K562 (cell line): ENCODE data around the gene CD151. TPM values are rescaled to one million over a fixed set of nuclear protein-coding genes. Genes with fewer than 3 reads are reported as not detected.

ENCODE experiments used
- ATAC-seq: fragments of 200-7000 bp; cut with Tn5 transposase; 3 replicates; pipeline ENCODE4 v1.9.1; 2020; ENCODE audit warnings: moderate library complexity
- BruUV-seq: library from RNA; stranded (reverse); fragments of 400-500 nt; replicated peaks from 2 replicates; lab custom pipeline; 2021; lab: Mats Ljungman, UMichigan
- CTCF ChIA-PET: fragments of 300-600 bp; formaldehyde crosslinking; extraction: SDS; loops from one replicate; lab custom pipeline; 2021; ENCODE audit warnings: low intra/inter-chr PET ratio; lab: Yijun Ruan, JAX
- POLR2A ChIA-PET: fragments of 300-600, 350-650 bp; sonication (Branson Sonifier 250); formaldehyde crosslinking; extraction: SDS; loops from one replicate; lab custom pipeline; 2021; ENCODE audit warnings: antibody characterized with exemption, inconsistent platforms; lab: Yijun Ruan, JAX
- DNase-seq, 4 experiments: peaks; one replicate each; pipeline versions ENCODE4 v3.0.0 to v3.0.0-alpha.2; 2011 to 2018; ENCODE audit warnings: low spot score in 3 of 4, mixed read lengths in 3 of 4; ENCODE audit errors: extremely low read depth in 1 of 4
- FAIRE-seq: peaks from 2 replicates; lab custom pipeline; 2011; peaks lifted over from hg19 to GRCh38; lab: Jason Lieb, UNC
- H2AFZ ChIP-seq: 2 replicates; pipeline ENCODE4 v1.6.0; 2011; ENCODE audit warnings: low read depth, low read length, control low read depth, inconsistent platforms
- H3K27ac ChIP-seq: fragments of 200-600 bp; 3 replicates; pipeline ENCODE4 v1.8.0; 2011; ENCODE audit warnings: low read depth, mild to moderate bottlenecking, control low read depth, inconsistent platforms, low read length, moderate library complexity, mixed read lengths; ENCODE audit errors: extremely low read depth
- H3K27me3 ChIP-seq, 2 experiments: fragments of 300-600 bp in 1 of 2; 2 replicates in 1 of 2; 3 replicates in 1 of 2; pipeline versions ENCODE4 v1.6.0 to v1.8.0; 2011; ENCODE audit warnings: inconsistent platforms in 2 of 2, low read length in 2 of 2, mild to moderate bottlenecking in 1 of 2, mixed read lengths in 1 of 2, moderate library complexity in 1 of 2; ENCODE audit not compliant: control insufficient read depth in 2 of 2, insufficient read depth in 2 of 2
- H3K36me3 ChIP-seq: fragments of 300-600 bp; 3 replicates; pipeline ENCODE4 v1.8.0; 2011; ENCODE audit warnings: mild to moderate bottlenecking, low read length, inconsistent platforms; ENCODE audit not compliant: control insufficient read depth, insufficient read depth
- H3K4me1 ChIP-seq, 2 experiments: fragments of 200-600 bp in 1 of 2; replicated peaks in 1 of 2; 2 replicates in 1 of 2; 3 replicates in 1 of 2; pipeline versions ENCODE4 v1.5.1 to v1.8.0; 2011; ENCODE audit warnings: inconsistent platforms in 2 of 2, low read length in 2 of 2, mild to moderate bottlenecking in 1 of 2, mixed read lengths in 1 of 2, moderate library complexity in 1 of 2; ENCODE audit not compliant: control insufficient read depth in 2 of 2, insufficient read depth in 2 of 2
- H3K4me2 ChIP-seq: 2 replicates; pipeline ENCODE4 v1.6.1; 2011; ENCODE audit warnings: low read length, control low read depth, inconsistent platforms, mixed read lengths; ENCODE audit not compliant: insufficient read depth
- H3K4me3 ChIP-seq: fragments of 200-600 bp; sonication (generic), shearing (Covaris generic); 2 replicates; pipeline ENCODE4 v1.5.1; 2016; ENCODE audit warnings: control low read depth, inconsistent platforms
- H3K79me2 ChIP-seq: fragments of 200-600 bp; 3 replicates; pipeline ENCODE4 v1.8.0; 2011; ENCODE audit warnings: low read length, inconsistent platforms; ENCODE audit not compliant: control insufficient read depth, insufficient read depth
- H3K9ac ChIP-seq, 2 experiments: 2 replicates each; pipeline versions ENCODE4 v1.6.0 to v1.6.1; 2011; ENCODE audit warnings: low read depth in 2 of 2, low read length in 2 of 2, control low read depth in 1 of 2, inconsistent platforms in 1 of 2, mild to moderate bottlenecking in 1 of 2, mixed read lengths in 1 of 2; ENCODE audit not compliant: insufficient read depth in 1 of 2
- H3K9me1 ChIP-seq: one replicate; pipeline ENCODE4 v1.6.0; 2011; ENCODE audit warnings: inconsistent platforms, mild to moderate bottlenecking, low read length, moderate library complexity; ENCODE audit not compliant: control insufficient read depth, insufficient read depth
- H3K9me3 ChIP-seq: replicated peaks from 2 replicates; pipeline ENCODE4 v1.5.1; 2011; ENCODE audit warnings: low read depth, low read length, inconsistent platforms; ENCODE audit not compliant: control insufficient read depth, insufficient read depth
- H4K20me1 ChIP-seq: replicated peaks from 2 replicates; pipeline ENCODE4 v1.6.1; 2011; ENCODE audit warnings: low read length, inconsistent platforms, mixed read lengths; ENCODE audit not compliant: control insufficient read depth, insufficient read depth
- ARID3B ChIP-seq: fragments of 250-450 bp; sonication (Bioruptor Pico); IDR thresholded peaks from 2 replicates; pipeline ENCODE4 v1.4.0; 2020; ENCODE audit warnings: borderline replicate concordance
- BHLHE40 ChIP-seq: IDR thresholded peaks from 2 replicates; pipeline ENCODE4 v1.6.1; 2011; ENCODE audit warnings: low read length, improper control_type of control experiment
- CBX1 ChIP-seq: sonication (generic); IDR thresholded peaks from 2 replicates; pipeline ENCODE4 v1.6.1; 2016; ENCODE audit warnings: antibody characterized with exemption, low read depth, mild to moderate bottlenecking
- FOXA1 ChIP-seq: fragments of 450-650 bp; IDR thresholded peaks from 2 replicates; pipeline ENCODE4 v1.6.1; 2016; ENCODE audit warnings: mild to moderate bottlenecking, borderline replicate concordance
- MIER1 ChIP-seq: fragments of 450-650 bp; IDR thresholded peaks from 2 replicates; pipeline ENCODE4 v1.6.1; 2016; ENCODE audit warnings: antibody characterized with exemption, mild to moderate bottlenecking, low read depth
- PHB ChIP-seq: fragments of 250-450 bp; sonication (Bioruptor Pico); IDR thresholded peaks from 2 replicates; pipeline ENCODE4 v1.5.0; 2021
- RBFOX2 ChIP-seq: fragments of 200-400 bp; formaldehyde crosslinking; IDR thresholded peaks from 2 replicates; pipeline ENCODE4 v1.6.1; 2017; ENCODE audit warnings: low read depth, mild to moderate bottlenecking, low read length, moderate library complexity
- RUNX1 ChIP-seq: sonication (generic); IDR thresholded peaks from 2 replicates; pipeline ENCODE4 v1.6.1; 2016; ENCODE audit warnings: antibody characterized with exemption, low read depth
- SMC3 ChIP-seq: conservative IDR thresholded peaks from 2 replicates; pipeline ENCODE4 v1.6.1; 2011; ENCODE audit warnings: low read depth, low read length, improper control_type of control experiment; ENCODE audit not compliant: insufficient read depth
- TBP ChIP-seq: optimal IDR thresholded peaks from 2 replicates; pipeline ENCODE3; 2011; ENCODE audit warnings: low read depth, low read length, improper control_type of control experiment
- ZNF282 ChIP-seq: sonication (generic); formaldehyde crosslinking; IDR thresholded peaks from 2 replicates; pipeline ENCODE4 v1.8.1; 2023; ENCODE audit warnings: missing genetic modification reagents
- ZNF444 ChIP-seq: fragments of 250-450 bp; sonication (Bioruptor Pico); IDR thresholded peaks from 2 replicates; pipeline ENCODE4 v1.4.0; 2020; ENCODE audit warnings: mild to moderate bottlenecking, moderate library complexity
- ZNF740 ChIP-seq, 3 experiments: fragments of 200-800 bp in 1 of 3; sonication (Bioruptor generic) in 1 of 3; sonication (generic) in 1 of 3; formaldehyde crosslinking in 1 of 3; IDR thresholded peaks; 2 replicates each; pipeline versions ENCODE4 v1.6.1 to v1.8.0; 2016 to 2022; ENCODE audit warnings: mild to moderate bottlenecking in 2 of 3, missing compliant biosample characterization in 2 of 3, missing genetic modification characterization in 2 of 3, missing genetic modification reagents in 1 of 3
- WGBS: fragments of 100-300 bp; shearing (Covaris generic); methylation state at CpG from one replicate; pipeline ENCODE4 v1.1.6; 2016; ENCODE audit warnings: low coverage, mixed read lengths; ENCODE audit not compliant: insufficient coverage; ENCODE audit errors: missing lambda C conversion rate; 5-methylcytosine and 5-hydroxymethylcytosine counted together
- in situ Hi-C: fragments of 300-500 bp; cut with MboI; formaldehyde crosslinking; loops from 4 replicates; pipeline ENCODE4 v1.15.0; 2018; ENCODE audit warnings: inconsistent platforms, mixed read lengths
- intact Hi-C: fragments of 100-400 bp; cut with micrococcal nuclease; formaldehyde crosslinking; loops from 2 replicates; pipeline ENCODE4 v1.14.2; 2022
- polyA plus RNA-seq, 8 experiments: library from polyadenylated mRNA; depleted of rRNA in 4 of 8; stranded (reverse) in 5 of 8; unstranded in 3 of 8; fragments of >200 nt; fragmentation: Nextera tagmentation in 2 of 8; fragmentation: Illumina TruSeq in 1 of 8; extraction: Ambion mirVana in 2 of 8; extraction: Trizol in 1 of 8; gene quantifications; 2 replicates each; pipeline versions ENCODE4 v1.2.1 to v1.2.3, GENCODE V29; 2011 to 2014; ENCODE audit warnings: inconsistent platforms in 1 of 8, missing spikeins in 1 of 8
- total RNA-seq, 7 experiments: library from RNA; depleted of rRNA in 6 of 7; stranded (reverse); fragments of >200 nt in 6 of 7; fragmentation: Illumina TruSeq in 2 of 7; extraction: Trizol in 2 of 7; gene quantifications; 2 replicates each; pipeline versions ENCODE4 v1.2.1 to v1.2.3, GENCODE V29; 2011 to 2021; ENCODE audit warnings: low replicate concordance in 1 of 7
- TF ChIP-seq, protein P1 (sequence below): fragments of 250-450 bp; sonication (Bioruptor Pico); IDR thresholded peaks from 2 replicates; pipeline ENCODE4 v1.5.0; 2021; ENCODE audit warnings: mild to moderate bottlenecking, borderline replicate concordance
- TF ChIP-seq, protein P2 (sequence below): fragments of 450-650 bp; formaldehyde crosslinking; IDR thresholded peaks from 2 replicates; pipeline ENCODE4 v1.4.0; 2022; ENCODE audit warnings: mild to moderate bottlenecking, moderate library complexity

Gene CD151
- total and polyA plus RNA-seq, 9 of the 15 experiments (the other 6 are each of a cell fraction or from before 2014, with no cell fraction given), result 2.3 to 187 (median 140) TPM

DNA sequence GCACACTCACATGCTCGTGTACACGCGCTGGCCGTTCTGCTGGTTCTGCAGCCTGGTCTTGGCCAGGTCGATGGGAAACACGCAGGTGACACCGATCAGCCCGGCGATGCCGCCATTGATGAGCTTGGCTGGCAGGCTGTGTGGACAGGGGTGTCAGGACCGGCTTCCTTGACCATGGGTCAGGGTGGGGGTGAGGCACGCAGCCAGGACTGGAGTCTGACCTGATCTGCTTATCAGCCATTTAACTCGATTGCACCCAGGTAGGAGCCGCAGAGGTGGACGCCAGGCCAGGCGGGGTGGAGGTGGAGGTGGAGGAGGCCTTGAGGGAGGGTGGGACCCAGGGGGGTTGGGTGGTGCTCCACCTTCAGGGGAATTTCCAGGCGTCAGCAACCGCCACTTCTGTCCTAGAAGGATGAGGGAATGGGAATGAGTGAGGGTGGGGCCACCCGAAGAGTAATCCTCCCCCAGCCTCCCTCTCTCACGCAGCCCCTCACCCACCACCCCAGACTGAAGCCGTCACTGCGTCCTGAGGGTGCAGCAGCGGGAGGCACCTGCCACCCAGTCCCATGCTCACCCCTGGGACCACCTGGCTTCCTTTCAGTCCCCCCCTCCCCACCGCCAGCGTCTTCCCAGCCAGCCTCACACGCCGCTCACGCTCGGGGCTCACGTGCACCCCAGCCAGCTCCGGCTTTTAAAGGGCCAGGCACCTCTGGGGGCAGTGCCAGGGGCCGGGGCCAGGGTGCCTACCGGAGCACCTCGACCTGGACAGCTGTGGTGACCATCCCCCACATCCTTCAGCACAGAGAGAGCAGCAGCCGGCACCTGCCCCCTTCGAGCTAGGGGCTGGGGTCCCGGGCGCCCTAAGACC lies 37.8 kb upstream of the CD151 start:
- WGBS, result 67% methylated on average over 22 of the region's 38 CpGs
- Histone ChIP-seq H3K4me3 (peak overlapping the region; percentile 50; the same call in 1 of the 2 replicates), H2AFZ (no peak overlapping the region), H3K36me3 (peaks cover 38% of the 10 kb centered on the region; the same call in 1 of the 3 replicates), H3K27ac (no peak overlapping the region), H3K79me2 (peaks cover 26% of the 10 kb centered on the region), H3K27me3 (no peaks in the 10 kb centered on the region), H3K9ac (peak overlapping the region in 1 of 2 experiments; percentile 95; a peak in 3 of 4 replicates), H3K4me1 (peaks cover 7 to 91% of the 10 kb centered on the region in 2 experiments), H4K20me1 (no peaks in the 10 kb centered on the region), H3K9me3 (no peaks in the 10 kb centered on the region), H3K9me1 (no peaks in the 10 kb centered on the region), H3K4me2 (peak overlapping the region; percentile 24; the same call in 1 of the 2 replicates)
- ATAC-seq (no peak), DNase-seq (no peak), FAIRE-seq (no peak)
- CTCF ChIA-PET, result no interaction called here
- in situ Hi-C loops, result no loop called here
- POLR2A ChIA-PET, result interaction anchor here (0.5 to 0.6 kb wide), 2 partner anchors 9 to 21 kb away, joined by 3 read pairs; no protein-coding TSS in a partner anchor
- BruUV-seq, result no TSS peak
- intact Hi-C loops, result loop anchor here (5.0 to 10.0 kb wide), 2 partner anchors 68 to 230 kb away; partner anchors contain the start of genes LMNTD2 and RASSF7
- TF ChIP-seq BHLHE40, result peak; percentile 89
- no peak for TF ChIP-seq FOXA1
- no peak for TF ChIP-seq MIER1
- no peak for TF ChIP-seq TBP
- no peak for TF ChIP-seq SMC3
- TF ChIP-seq, protein P1, sequence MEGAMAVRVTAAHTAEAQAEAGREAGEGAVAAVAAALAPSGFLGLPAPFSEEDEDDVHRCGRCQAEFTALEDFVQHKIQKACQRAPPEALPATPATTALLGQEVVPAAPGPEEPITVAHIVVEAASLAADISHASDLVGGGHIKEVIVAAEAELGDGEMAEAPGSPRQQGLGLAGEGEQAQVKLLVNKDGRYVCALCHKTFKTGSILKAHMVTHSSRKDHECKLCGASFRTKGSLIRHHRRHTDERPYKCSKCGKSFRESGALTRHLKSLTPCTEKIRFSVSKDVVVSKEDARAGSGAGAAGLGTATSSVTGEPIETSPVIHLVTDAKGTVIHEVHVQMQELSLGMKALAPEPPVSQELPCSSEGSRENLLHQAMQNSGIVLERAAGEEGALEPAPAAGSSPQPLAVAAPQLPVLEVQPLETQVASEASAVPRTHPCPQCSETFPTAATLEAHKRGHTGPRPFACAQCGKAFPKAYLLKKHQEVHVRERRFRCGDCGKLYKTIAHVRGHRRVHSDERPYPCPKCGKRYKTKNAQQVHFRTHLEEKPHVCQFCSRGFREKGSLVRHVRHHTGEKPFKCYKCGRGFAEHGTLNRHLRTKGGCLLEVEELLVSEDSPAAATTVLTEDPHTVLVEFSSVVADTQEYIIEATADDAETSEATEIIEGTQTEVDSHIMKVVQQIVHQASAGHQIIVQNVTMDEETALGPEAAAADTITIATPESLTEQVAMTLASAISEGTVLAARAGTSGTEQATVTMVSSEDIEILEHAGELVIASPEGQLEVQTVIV (CRISPR knock-in tag), result no peak
- TF ChIP-seq ZNF282 (CRISPR knock-in tag), result no peak
- no peak for TF ChIP-seq PHB (CRISPR knock-in tag)
- TF ChIP-seq, protein P2, sequence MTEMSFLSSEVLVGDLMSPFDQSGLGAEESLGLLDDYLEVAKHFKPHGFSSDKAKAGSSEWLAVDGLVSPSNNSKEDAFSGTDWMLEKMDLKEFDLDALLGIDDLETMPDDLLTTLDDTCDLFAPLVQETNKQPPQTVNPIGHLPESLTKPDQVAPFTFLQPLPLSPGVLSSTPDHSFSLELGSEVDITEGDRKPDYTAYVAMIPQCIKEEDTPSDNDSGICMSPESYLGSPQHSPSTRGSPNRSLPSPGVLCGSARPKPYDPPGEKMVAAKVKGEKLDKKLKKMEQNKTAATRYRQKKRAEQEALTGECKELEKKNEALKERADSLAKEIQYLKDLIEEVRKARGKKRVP, result no peak
- TF ChIP-seq ZNF444 (CRISPR knock-in tag), result no peak
- TF ChIP-seq ARID3B, result no peak
- TF ChIP-seq RUNX1, result no peak
- TF ChIP-seq CBX1, result no peak
- TF ChIP-seq ZNF740 (CRISPR knock-in tag; IDR thresholded peaks at IDR 0.05), result peak; percentile 55; the same call in 1 of the 2 replicates
- no peak for TF ChIP-seq ZNF740 (tag; IDR thresholded peaks at IDR 0.05)
- peak; percentile 29; the same call in 1 of the 2 replicates for TF ChIP-seq RBFOX2
